Keratinocyte (primary cell): ENCODE measurements around the gene DNM1L.

Experiments used
- EZH2 ChIP-seq: IDR thresholded peaks from one replicate; pipeline ENCODE4 v1.6.1; 2012; ENCODE audit warnings: inconsistent platforms, mild to moderate bottlenecking, low read length, moderate library complexity
- TF ChIP-seq, protein P1 (sequence below), 3 experiments: IDR thresholded peaks in 1 of 3; conservative IDR thresholded peaks in 1 of 3; optimal IDR thresholded peaks in 1 of 3; 2 replicates in 2 of 3; 3 replicates in 1 of 3; pipeline versions ENCODE3 to v1.5.1; 2011; ENCODE audit warnings: low read length in 3 of 3, mild to moderate bottlenecking in 3 of 3, moderate library complexity in 2 of 3, control low read depth in 1 of 3, inconsistent platforms in 1 of 3; ENCODE audit not compliant: insufficient read depth in 2 of 3; ENCODE audit errors: extremely low read depth in 1 of 3

GRCh38 chr12:32754111-32754510 is 75.0 kb downstream of the DNM1L start:
- TF ChIP-seq, protein P1, sequence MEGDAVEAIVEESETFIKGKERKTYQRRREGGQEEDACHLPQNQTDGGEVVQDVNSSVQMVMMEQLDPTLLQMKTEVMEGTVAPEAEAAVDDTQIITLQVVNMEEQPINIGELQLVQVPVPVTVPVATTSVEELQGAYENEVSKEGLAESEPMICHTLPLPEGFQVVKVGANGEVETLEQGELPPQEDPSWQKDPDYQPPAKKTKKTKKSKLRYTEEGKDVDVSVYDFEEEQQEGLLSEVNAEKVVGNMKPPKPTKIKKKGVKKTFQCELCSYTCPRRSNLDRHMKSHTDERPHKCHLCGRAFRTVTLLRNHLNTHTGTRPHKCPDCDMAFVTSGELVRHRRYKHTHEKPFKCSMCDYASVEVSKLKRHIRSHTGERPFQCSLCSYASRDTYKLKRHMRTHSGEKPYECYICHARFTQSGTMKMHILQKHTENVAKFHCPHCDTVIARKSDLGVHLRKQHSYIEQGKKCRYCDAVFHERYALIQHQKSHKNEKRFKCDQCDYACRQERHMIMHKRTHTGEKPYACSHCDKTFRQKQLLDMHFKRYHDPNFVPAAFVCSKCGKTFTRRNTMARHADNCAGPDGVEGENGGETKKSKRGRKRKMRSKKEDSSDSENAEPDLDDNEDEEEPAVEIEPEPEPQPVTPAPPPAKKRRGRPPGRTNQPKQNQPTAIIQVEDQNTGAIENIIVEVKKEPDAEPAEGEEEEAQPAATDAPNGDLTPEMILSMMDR (optimal IDR thresholded peaks at IDR 0.05 in 1 of 3, IDR thresholded peaks at IDR 0.05 in 1 of 3, conservative IDR thresholded peaks at IDR 0.05 in 1 of 3; ENCODE audit: extremely low read depth in 1 of 3, insufficient read depth in 2 of 3, low read length in 3 of 3), result no peak
- TF ChIP-seq EZH2, result no peak
